Measurements from ENCODE around the gene ITPR1. TPM values are rescaled to one million over a fixed set of nuclear protein-coding genes. Genes with fewer than 3 reads are reported as not detected.

Gene ITPR1
- polyA plus RNA-seq, 2 of the 4 experiments (the other 2 are of a cell fraction) = 2.8 to 9.6 TPM

DNA sequence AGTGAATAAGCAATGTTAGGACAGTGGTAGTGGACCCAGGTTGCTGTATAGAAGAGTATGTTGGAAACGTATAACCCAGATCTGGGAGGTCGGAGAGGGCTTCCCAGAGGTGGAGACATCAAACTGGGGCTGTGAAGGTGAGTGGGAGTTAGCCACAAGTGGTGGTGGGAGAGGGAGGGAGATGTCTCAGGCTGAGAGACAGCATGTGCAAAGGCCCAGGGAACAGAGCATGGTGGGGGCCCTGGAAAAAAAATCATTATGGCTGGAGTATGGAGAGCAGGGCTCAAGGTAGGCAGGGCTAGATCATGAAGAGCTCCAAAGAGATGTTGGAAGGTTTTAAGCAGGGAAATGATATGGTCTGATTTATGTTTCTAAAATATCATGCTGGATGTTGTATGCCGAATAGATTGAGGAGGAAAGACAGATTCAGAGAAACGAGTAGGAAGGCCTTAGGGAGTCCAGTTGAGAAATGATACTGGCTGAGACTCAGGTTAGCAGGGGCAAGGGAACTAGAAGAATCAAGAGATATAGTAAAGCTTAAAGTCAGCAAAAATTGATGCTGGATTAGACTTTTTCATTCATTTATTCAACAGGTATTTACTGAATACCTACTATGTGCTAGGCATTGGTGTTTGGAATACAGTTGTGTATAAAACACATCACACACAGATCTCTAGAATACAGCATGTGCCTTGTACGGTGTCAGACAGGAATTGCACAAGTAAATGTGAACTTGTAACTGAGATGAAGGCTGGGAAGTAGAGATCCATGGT is 17.0 kb downstream of the ITPR1 start:
- Histone ChIP-seq H3K4me2 (no peak overlapping the region), H3K4me3 (no peak overlapping the region), H3K9me3 (no peaks in the 10 kb centered on the region), H3K27ac (no peak overlapping the region), H3K4me1 (no peaks in the 10 kb centered on the region)
- ChIA-PET POLR2A (no interaction called here), CTCF (interaction anchor here (0.6 kb wide), 1 partner anchor 159 kb away, joined by 4 read pairs; no protein-coding TSS in a partner anchor)
- FAIRE-seq (no peak), DNase-seq (ENCODE audit: low read depth in 1 of 2, low spot score in 1 of 2) (no peak), ATAC-seq (no peak)
- whole genome bisulfite sequencing (ENCODE audit: missing lambda C conversion rate) = 67% methylated on average over 5 of the region's 5 CpGs
- TF ChIP-seq ELK1 (IDR thresholded peaks at IDR 0.05; ENCODE audit: low read depth, low read length) (no peak), RAD21 (conservative IDR thresholded peaks at IDR 0.05 in 1 of 2, IDR thresholded peaks at IDR 0.05 in 1 of 2) (no peak), ZFP36 (IDR thresholded peaks at IDR 0.05; ENCODE audit: borderline replicate concordance, partially characterized antibody) (no peak), PHF8 (IDR thresholded peaks at IDR 0.05; ENCODE audit: borderline replicate concordance, low read depth) (no peak), MAX (IDR thresholded peaks at IDR 0.05) (no peak), FOSB (CRISPR knock-in tag; IDR thresholded peaks at IDR 0.05) (no peak), RFX5 (IDR thresholded peaks at IDR 0.05) (no peak), HOXB13 (CRISPR knock-in tag; IDR thresholded peaks at IDR 0.05; ENCODE audit: low read depth) (no peak)
- TF ChIP-seq, protein P1, sequence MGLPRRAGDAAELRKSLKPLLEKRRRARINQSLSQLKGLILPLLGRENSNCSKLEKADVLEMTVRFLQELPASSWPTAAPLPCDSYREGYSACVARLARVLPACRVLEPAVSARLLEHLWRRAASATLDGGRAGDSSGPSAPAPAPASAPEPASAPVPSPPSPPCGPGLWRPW (IDR thresholded peaks at IDR 0.05) = no peak
- TF ChIP-seq, protein P2, sequence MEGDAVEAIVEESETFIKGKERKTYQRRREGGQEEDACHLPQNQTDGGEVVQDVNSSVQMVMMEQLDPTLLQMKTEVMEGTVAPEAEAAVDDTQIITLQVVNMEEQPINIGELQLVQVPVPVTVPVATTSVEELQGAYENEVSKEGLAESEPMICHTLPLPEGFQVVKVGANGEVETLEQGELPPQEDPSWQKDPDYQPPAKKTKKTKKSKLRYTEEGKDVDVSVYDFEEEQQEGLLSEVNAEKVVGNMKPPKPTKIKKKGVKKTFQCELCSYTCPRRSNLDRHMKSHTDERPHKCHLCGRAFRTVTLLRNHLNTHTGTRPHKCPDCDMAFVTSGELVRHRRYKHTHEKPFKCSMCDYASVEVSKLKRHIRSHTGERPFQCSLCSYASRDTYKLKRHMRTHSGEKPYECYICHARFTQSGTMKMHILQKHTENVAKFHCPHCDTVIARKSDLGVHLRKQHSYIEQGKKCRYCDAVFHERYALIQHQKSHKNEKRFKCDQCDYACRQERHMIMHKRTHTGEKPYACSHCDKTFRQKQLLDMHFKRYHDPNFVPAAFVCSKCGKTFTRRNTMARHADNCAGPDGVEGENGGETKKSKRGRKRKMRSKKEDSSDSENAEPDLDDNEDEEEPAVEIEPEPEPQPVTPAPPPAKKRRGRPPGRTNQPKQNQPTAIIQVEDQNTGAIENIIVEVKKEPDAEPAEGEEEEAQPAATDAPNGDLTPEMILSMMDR (IDR thresholded peaks at IDR 0.05) = no peak
- TF ChIP-seq, protein P3, sequence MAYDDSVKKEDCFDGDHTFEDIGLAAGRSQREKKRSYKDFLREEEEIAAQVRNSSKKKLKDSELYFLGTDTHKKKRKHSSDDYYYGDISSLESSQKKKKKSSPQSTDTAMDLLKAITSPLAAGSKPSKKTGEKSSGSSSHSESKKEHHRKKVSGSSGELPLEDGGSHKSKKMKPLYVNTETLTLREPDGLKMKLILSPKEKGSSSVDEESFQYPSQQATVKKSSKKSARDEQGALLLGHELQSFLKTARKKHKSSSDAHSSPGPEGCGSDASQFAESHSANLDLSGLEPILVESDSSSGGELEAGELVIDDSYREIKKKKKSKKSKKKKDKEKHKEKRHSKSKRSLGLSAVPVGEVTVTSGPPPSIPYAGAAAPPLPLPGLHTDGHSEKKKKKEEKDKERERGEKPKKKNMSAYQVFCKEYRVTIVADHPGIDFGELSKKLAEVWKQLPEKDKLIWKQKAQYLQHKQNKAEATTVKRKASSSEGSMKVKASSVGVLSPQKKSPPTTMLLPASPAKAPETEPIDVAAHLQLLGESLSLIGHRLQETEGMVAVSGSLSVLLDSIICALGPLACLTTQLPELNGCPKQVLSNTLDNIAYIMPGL (CRISPR knock-in tag; IDR thresholded peaks at IDR 0.05; ENCODE audit: borderline replicate concordance) = no peak

- ATAC-seq (no peak), DNase-seq (ENCODE audit: low read depth in 1 of 2, low spot score in 1 of 2) (no peak), FAIRE-seq (no peak)
- no peak overlapping the region for H3K4me3 ChIP-seq
- H3K27ac ChIP-seq = no peak overlapping the region
- no peaks in the 10 kb centered on the region for H3K9me3 ChIP-seq
- ChIA-PET POLR2A (no interaction called here), CTCF (no interaction called here)
- no peaks in the 10 kb centered on the region for H3K4me1 ChIP-seq
- no peak for TF ChIP-seq BHLHE40 (IDR thresholded peaks at IDR 0.05; ENCODE audit: low read depth, low read length)
- no peak for TF ChIP-seq REST (IDR thresholded peaks at IDR 0.05)
- TF ChIP-seq ZNF302 (CRISPR knock-in tag; IDR thresholded peaks at IDR 0.05) = no peak
- no peak for TF ChIP-seq MAZ (IDR thresholded peaks at IDR 0.05; ENCODE audit: borderline replicate concordance, low read depth, low read length)
- no peak for TF ChIP-seq PHF8 (IDR thresholded peaks at IDR 0.05; ENCODE audit: borderline replicate concordance, low read depth)
- TF ChIP-seq ZSCAN20 (CRISPR knock-in tag; IDR thresholded peaks at IDR 0.05) = no peak
- TF ChIP-seq CHD2 (IDR thresholded peaks at IDR 0.05; ENCODE audit: low read length, partially characterized antibody) = no peak
- TF ChIP-seq PBX3 (IDR thresholded peaks at IDR 0.05) = no peak
- TF ChIP-seq FOXS1 (CRISPR knock-in tag; IDR thresholded peaks at IDR 0.05) = no peak
- no peak for TF ChIP-seq ESRRA (IDR thresholded peaks at IDR 0.05; ENCODE audit: borderline replicate concordance, low read length)
- no peak for TF ChIP-seq NR3C1 (IDR thresholded peaks at IDR 0.05)
- TF ChIP-seq HDAC2 (IDR thresholded peaks at IDR 0.05) = no peak
- TF ChIP-seq POLR2AphosphoS2 (conservative IDR thresholded peaks at IDR 0.05; ENCODE audit: low read length) = no peak
- TF ChIP-seq NFE2L2 (conservative IDR thresholded peaks at IDR 0.05; ENCODE audit: low read length) = no peak
- WGBS (ENCODE audit: missing lambda C conversion rate) = 74% methylated on average over 7 of the region's 7 CpGs
- H3K4me2 ChIP-seq = no peak overlapping the region
Observed at GRCh38 chr3:4511491-4512262, 18.5 kb downstream of the ITPR1 start.
